Cardiac muscle cell (in vitro differentiated cells and primary cell): Measurements from ENCODE around the gene INHBA. TPM values are rescaled to one million over a fixed set of nuclear protein-coding genes. Genes with fewer than 3 reads are reported as not detected.

ENCODE experiments used
- DNase-seq, 2 donors: peaks; one replicate each; pipeline versions ENCODE4 v3.0.0 to v3.0.0-alpha.2; 2010 to 2017; ENCODE audit warnings: low read depth in 1 of 2, low spot score in 1 of 2
- H3K27ac ChIP-seq: fragments of 200-600 bp; sonication (generic); 2 replicates; pipeline ENCODE4 v1.5.1; 2016
- H3K27me3 ChIP-seq: fragments of 200-600 bp; sonication (generic); 2 replicates; pipeline ENCODE4 v1.6.0; 2016; ENCODE audit warnings: control low read depth
- H3K36me3 ChIP-seq: fragments of 200-600 bp; sonication (generic); 2 replicates; pipeline ENCODE4 v1.5.1; 2016; ENCODE audit warnings: control low read depth
- H3K4me1 ChIP-seq: fragments of 200-600 bp; sonication (generic); 2 replicates; pipeline ENCODE4 v1.8.1; 2017; ENCODE audit warnings: low read depth, mild to moderate bottlenecking, mixed run types
- H3K4me3 ChIP-seq: fragments of 200-600 bp; sonication (generic); 2 replicates; pipeline ENCODE4 v1.5.1; 2016; ENCODE audit warnings: mild to moderate bottlenecking
- H3K9me3 ChIP-seq: fragments of 200-600 bp; sonication (generic); 2 replicates; pipeline ENCODE4 v1.5.1; 2017; ENCODE audit warnings: low read depth, mild to moderate bottlenecking, control low read depth
- polyA plus RNA-seq: library from polyadenylated mRNA; unstranded; fragments of >200 nt; fragmentation: Nextera tagmentation; extraction: Ambion mirVana; gene quantifications from 2 replicates; pipeline ENCODE4 v1.2.1, GENCODE V29; 2016
- total RNA-seq: library from RNA; depleted of rRNA; stranded (reverse); fragments of >200 nt; gene quantifications from 2 replicates; pipeline ENCODE4 v1.2.3, GENCODE V29; 2016
- TF ChIP-seq, protein P1 (sequence below): IDR thresholded peaks from 2 replicates; pipeline ENCODE4 v1.5.1; 2012; ENCODE audit warnings: low read depth, mild to moderate bottlenecking, low read length

The INHBA gene
- total and polyA plus RNA-seq, 2 experiments from 2014 or later: 4.8 to 5.7 TPM

GRCh38 chr7:41659539-41659938, 43.4 kb downstream of the INHBA start:
- Histone ChIP-seq H3K9me3 (no peaks in the 10 kb centered on the region), H3K27me3 (no peaks in the 10 kb centered on the region)
- DNase-seq: no peak

DNA sequence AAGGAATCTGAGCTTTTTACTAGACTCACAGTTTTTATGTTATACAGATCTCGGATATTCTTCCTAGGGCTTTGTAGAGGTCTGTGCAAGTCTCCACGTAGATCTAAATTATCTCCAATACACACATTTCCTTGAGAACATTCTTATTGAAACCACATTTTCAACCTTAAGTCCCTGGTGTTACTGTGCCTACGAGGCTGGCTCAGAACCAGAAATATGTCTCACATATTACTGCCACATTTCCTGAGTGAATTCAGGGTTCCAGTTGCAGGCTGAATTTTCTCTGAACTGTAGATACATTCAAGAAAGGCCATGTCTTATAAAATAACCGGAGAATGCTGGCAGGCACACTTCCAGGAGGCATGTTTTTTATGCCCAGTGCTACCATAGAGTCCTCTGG, 46.5 kb downstream of the INHBA start:
- Histone ChIP-seq H3K27ac (no peak overlapping the region), H3K27me3 (no peaks in the 10 kb centered on the region), H3K36me3 (no peaks in the 10 kb centered on the region), H3K9me3 (no peaks in the 10 kb centered on the region), H3K4me3 (no peak overlapping the region), H3K4me1 (no peaks in the 10 kb centered on the region)
- TF ChIP-seq, protein P1, sequence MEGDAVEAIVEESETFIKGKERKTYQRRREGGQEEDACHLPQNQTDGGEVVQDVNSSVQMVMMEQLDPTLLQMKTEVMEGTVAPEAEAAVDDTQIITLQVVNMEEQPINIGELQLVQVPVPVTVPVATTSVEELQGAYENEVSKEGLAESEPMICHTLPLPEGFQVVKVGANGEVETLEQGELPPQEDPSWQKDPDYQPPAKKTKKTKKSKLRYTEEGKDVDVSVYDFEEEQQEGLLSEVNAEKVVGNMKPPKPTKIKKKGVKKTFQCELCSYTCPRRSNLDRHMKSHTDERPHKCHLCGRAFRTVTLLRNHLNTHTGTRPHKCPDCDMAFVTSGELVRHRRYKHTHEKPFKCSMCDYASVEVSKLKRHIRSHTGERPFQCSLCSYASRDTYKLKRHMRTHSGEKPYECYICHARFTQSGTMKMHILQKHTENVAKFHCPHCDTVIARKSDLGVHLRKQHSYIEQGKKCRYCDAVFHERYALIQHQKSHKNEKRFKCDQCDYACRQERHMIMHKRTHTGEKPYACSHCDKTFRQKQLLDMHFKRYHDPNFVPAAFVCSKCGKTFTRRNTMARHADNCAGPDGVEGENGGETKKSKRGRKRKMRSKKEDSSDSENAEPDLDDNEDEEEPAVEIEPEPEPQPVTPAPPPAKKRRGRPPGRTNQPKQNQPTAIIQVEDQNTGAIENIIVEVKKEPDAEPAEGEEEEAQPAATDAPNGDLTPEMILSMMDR: no peak
- DNase-seq: peak in 1 of 2 donors; percentile 65

More at GRCh38 chr7:41659539-41659938, 43.4 kb downstream of the INHBA start:
- Histone ChIP-seq H3K27ac (no peak overlapping the region), H3K4me3 (no peak overlapping the region), H3K36me3 (no peaks in the 10 kb centered on the region), H3K4me1 (no peaks in the 10 kb centered on the region)
- TF ChIP-seq, protein P1: no peak

DNA sequence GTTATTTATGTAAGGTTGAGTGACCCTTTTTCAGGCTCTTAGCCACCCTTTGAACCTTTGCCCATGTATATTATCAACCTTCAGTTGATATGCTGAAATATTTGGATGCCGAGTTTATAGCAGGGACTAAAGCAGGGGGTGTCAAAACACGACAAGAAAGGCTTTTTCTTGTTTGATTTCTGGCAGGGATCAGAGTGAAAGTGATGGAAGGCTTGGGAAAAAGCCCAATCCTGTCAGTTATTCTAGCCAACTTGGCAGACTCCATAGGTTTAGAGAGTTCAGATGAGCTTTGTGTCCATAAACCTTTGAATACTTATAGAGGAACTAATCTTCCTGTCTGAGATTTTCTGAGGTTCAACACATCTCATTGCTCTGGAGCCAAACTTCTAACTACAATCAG, 47.5 kb downstream of the INHBA start:
- Histone ChIP-seq H3K27ac (no peak overlapping the region), H3K27me3 (no peaks in the 10 kb centered on the region), H3K4me1 (no peaks in the 10 kb centered on the region), H3K36me3 (no peaks in the 10 kb centered on the region), H3K4me3 (no peak overlapping the region), H3K9me3 (no peaks in the 10 kb centered on the region)
- no peak for DNase-seq
- TF ChIP-seq, protein P1: no peak

GRCh38 chr7:41652267-41652666, 50.6 kb downstream of the INHBA start:
- TF ChIP-seq, protein P1: no peak
- Histone ChIP-seq H3K27me3 (no peaks in the 10 kb centered on the region), H3K27ac (no peak overlapping the region), H3K4me3 (no peak overlapping the region), H3K36me3 (no peaks in the 10 kb centered on the region), H3K9me3 (no peaks in the 10 kb centered on the region), H3K4me1 (no peaks in the 10 kb centered on the region)
- DNase-seq: peak in 1 of 2 donors; percentile 24

GRCh38 chr7:41648501-41648900, 54.4 kb downstream of the INHBA start:
- Histone ChIP-seq H3K27me3 (no peaks in the 10 kb centered on the region), H3K4me1 (no peaks in the 10 kb centered on the region), H3K9me3 (no peaks in the 10 kb centered on the region), H3K27ac (no peak overlapping the region), H3K4me3 (no peak overlapping the region), H3K36me3 (no peaks in the 10 kb centered on the region)
- TF ChIP-seq, protein P1: no peak
- DNase-seq: no peak

DNA sequence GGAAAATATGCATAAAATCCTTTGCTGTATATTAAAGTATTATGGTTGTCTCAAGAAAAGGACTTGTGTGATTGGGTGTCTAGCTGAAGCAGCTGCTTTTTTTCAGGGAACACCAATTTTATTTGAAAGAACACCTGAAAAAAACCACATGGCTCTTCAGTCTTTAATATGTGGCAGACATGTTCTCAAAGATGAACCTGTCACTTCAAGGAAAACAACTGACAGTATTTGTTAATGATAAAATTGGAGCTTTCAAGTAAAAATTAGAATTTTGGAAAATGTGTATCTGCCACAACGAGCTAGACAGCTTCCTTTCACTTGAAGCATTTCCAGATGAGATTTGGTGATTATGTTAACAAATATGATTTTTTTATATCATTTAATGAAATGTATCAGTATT, 59.3 kb downstream of the INHBA start:
- no peaks in the 10 kb centered on the region for H3K36me3 ChIP-seq
- TF ChIP-seq, protein P1: no peak
- no peaks in the 10 kb centered on the region for H3K27me3 ChIP-seq
- no peaks in the 10 kb centered on the region for H3K9me3 ChIP-seq
- no peak overlapping the region for H3K4me3 ChIP-seq
- no peaks in the 10 kb centered on the region for H3K4me1 ChIP-seq
- no peak overlapping the region for H3K27ac ChIP-seq
- no peak for DNase-seq
